ENCODE data around the gene ABCF2.

- no peak for TF ChIP-seq CTCF (IDR thresholded peaks at IDR 0.05 in 2 of 3, conservative IDR thresholded peaks at IDR 0.05 in 1 of 3; ENCODE audit: control insufficient read depth in 2 of 3, extremely low read depth in 1 of 3, insufficient read depth in 1 of 3, low read depth in 3 of 3, low read length in 3 of 3)
- no peak for TF ChIP-seq BCL3 (IDR thresholded peaks at IDR 0.05; ENCODE audit: borderline replicate concordance, insufficient read depth, low read depth, low read length, poor library complexity, severe bottlenecking)
- TF ChIP-seq CUX1 (IDR thresholded peaks at IDR 0.05; ENCODE audit: insufficient replicate concordance, low read depth, low read length), result no peak
Measured at GRCh38 chr7:151238924-151239836, 12.2 kb upstream of the ABCF2 start.
